GM13976 (cell line): ENCODE results near the gene NAP1L3.

Experiments used
- DNase-seq: peaks from one replicate; pipeline ENCODE4 v3.0.0; 2012; ENCODE audit warnings: low spot score
- in situ Hi-C: fragments of 300-500 bp; cut with MboI; formaldehyde crosslinking; loops from one replicate; pipeline ENCODE4 v1.12.0; 2022; ENCODE audit warnings: low sequenced_read_pairs, mixed read lengths, inconsistent platforms; ENCODE audit not compliant: unreplicated experiment
- TF ChIP-seq, protein P1 (sequence below): IDR thresholded peaks from 2 replicates; pipeline ENCODE4 v1.5.1; 2012; ENCODE audit warnings: borderline replicate concordance, mild to moderate bottlenecking; ENCODE audit not compliant: insufficient read depth; ENCODE audit errors: extremely low read depth, missing control alignments, control extremely low read depth

NAP1L3 gene

DNA sequence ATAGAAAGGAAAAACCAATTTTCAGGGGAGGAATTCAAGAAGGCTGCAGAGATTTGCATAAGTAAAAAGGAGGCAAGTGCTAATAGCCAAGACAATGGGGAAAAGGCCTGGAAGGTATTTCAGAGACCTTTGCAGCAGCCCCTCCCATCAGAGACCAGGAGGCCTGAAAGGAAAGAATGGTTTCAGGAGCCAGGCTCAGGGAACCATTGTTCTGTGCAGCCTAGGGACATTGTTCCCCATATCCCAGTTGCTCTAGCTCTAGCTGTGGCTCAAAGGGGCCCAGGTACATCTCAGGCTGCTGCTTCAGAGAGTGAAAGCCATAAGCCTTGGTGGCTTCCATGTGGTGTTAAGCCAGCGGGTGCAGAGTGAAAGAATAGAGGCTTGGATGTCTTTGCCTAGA is 24.0 kb downstream of the NAP1L3 start:
- in situ Hi-C loops = no loop called here
- TF ChIP-seq, protein P1, sequence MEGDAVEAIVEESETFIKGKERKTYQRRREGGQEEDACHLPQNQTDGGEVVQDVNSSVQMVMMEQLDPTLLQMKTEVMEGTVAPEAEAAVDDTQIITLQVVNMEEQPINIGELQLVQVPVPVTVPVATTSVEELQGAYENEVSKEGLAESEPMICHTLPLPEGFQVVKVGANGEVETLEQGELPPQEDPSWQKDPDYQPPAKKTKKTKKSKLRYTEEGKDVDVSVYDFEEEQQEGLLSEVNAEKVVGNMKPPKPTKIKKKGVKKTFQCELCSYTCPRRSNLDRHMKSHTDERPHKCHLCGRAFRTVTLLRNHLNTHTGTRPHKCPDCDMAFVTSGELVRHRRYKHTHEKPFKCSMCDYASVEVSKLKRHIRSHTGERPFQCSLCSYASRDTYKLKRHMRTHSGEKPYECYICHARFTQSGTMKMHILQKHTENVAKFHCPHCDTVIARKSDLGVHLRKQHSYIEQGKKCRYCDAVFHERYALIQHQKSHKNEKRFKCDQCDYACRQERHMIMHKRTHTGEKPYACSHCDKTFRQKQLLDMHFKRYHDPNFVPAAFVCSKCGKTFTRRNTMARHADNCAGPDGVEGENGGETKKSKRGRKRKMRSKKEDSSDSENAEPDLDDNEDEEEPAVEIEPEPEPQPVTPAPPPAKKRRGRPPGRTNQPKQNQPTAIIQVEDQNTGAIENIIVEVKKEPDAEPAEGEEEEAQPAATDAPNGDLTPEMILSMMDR = no peak
- no peak for DNase-seq

DNA sequence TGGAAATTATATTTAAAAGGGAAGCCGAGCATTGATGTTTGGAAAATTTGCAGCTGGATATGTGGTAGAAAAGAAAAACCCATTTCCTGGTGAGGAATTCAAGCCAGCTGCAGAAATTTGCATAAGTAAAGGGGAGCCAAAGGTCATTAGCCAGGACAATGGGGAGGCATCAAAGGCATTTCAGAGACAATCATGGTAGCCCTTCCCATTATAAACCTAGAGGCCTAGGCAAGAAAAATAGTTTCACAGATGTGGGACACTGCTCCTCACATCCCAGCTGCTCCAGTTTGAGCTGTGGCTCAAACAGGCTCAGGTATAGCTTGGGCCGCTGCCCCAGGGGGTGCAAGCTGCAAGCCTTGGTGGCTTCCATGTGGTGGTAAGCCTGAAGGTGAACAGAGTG is 35.8 kb downstream of the NAP1L3 start:
- no peak for DNase-seq
- TF ChIP-seq, protein P1 = no peak
- in situ Hi-C loops = no loop called here
